ENCODE results near the gene PMM2.

GRCh38 chr16:8758022-8758421 is 39.6 kb upstream of the PMM2 start:
- TF ChIP-seq CTCF (optimal IDR thresholded peaks at IDR 0.05 in 1 of 3, IDR thresholded peaks at IDR 0.05 in 1 of 3, conservative IDR thresholded peaks at IDR 0.05 in 1 of 3; ENCODE audit: extremely low read depth in 1 of 3, insufficient read depth in 2 of 3, low read length in 3 of 3) (no peak), EZH2 (IDR thresholded peaks at IDR 0.05; ENCODE audit: low read length) (no peak)

Measured in keratinocyte (primary cell).